ENCODE data around the gene SDK2.

DNA sequence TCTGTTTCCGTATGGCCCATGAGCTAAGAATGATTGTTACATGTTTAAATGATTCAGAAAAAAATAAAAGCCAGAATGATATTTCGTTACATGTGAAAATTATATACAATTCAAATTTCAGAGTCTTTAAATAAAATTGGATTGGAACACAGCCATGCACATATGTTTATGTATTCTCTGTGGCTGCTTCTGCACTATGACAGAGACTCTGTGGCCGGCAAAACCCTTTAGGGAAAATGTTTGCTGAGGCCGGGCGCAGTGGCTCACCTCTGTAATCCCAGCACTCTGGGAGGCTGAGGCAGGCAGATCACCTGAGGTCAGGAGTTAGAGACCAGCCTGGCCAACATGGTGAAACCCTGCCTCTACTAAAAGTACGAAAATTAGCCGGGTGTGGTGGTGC is 316.6 kb downstream of the SDK2 start:
- TF ChIP-seq, protein P1, sequence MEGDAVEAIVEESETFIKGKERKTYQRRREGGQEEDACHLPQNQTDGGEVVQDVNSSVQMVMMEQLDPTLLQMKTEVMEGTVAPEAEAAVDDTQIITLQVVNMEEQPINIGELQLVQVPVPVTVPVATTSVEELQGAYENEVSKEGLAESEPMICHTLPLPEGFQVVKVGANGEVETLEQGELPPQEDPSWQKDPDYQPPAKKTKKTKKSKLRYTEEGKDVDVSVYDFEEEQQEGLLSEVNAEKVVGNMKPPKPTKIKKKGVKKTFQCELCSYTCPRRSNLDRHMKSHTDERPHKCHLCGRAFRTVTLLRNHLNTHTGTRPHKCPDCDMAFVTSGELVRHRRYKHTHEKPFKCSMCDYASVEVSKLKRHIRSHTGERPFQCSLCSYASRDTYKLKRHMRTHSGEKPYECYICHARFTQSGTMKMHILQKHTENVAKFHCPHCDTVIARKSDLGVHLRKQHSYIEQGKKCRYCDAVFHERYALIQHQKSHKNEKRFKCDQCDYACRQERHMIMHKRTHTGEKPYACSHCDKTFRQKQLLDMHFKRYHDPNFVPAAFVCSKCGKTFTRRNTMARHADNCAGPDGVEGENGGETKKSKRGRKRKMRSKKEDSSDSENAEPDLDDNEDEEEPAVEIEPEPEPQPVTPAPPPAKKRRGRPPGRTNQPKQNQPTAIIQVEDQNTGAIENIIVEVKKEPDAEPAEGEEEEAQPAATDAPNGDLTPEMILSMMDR (IDR thresholded peaks at IDR 0.05): no peak
- TF ChIP-seq POLR2A (IDR thresholded peaks at IDR 0.05): no peak

Measured in right lobe of liver (tissue), 4 donors.